Esophagus muscularis mucosa (tissue), 4 donors: ENCODE results near the gene ZFP92. TPM values are rescaled to one million over a fixed set of nuclear protein-coding genes. Genes with fewer than 3 reads are reported as not detected.
"Not testable (repeated sequence)": the region's sequence is repeated elsewhere in the genome, so short reads cannot be mapped to it uniquely, and the experiment has no call there.

Source experiments
- DNase-seq: peaks from one replicate; pipeline ENCODE4 v3.0.0-alpha.2; 2017; ENCODE audit errors: extremely low spot score
- H3K27ac ChIP-seq, 4 donors: fragments of 200-600 bp; sonication (generic); replicated peaks in 1 of 4; 1 replicate in 3 of 4; 2 replicates in 1 of 4; pipeline ENCODE4 v1.5.1; 2016 to 2019; ENCODE audit warnings: mild to moderate bottlenecking in 1 of 4
- H3K27me3 ChIP-seq, 4 donors: fragments of 200-600 bp; sonication (generic); one replicate each; pipeline versions ENCODE4 v1.5.1 to v1.6.0; 2016 to 2019
- H3K36me3 ChIP-seq, 4 donors: fragments of 200-600 bp; sonication (generic); one replicate each; pipeline ENCODE4 v1.5.1; 2016 to 2019
- H3K4me1 ChIP-seq, 4 donors: fragments of 200-600 bp; sonication (generic); one replicate each; pipeline ENCODE4 v1.5.1; 2016 to 2019
- H3K4me3 ChIP-seq, 4 donors: fragments of 200-600 bp; sonication (generic); 1 replicate in 2 of 4; 2 replicates in 2 of 4; pipeline ENCODE4 v1.5.1; 2016 to 2019; ENCODE audit warnings: mild to moderate bottlenecking in 4 of 4, moderate library complexity in 1 of 4
- H3K9me3 ChIP-seq, 4 donors: fragments of 200-600 bp; sonication (generic); 1 replicate in 3 of 4; 2 replicates in 1 of 4; pipeline ENCODE4 v1.5.1; 2016 to 2019
- EP300 ChIP-seq: sonication (generic); formaldehyde crosslinking; IDR thresholded peaks from one replicate; pipeline ENCODE4 v1.6.1; 2017; ENCODE audit warnings: antibody characterized with exemption
- POLR2A ChIP-seq: fragments of 450-650 bp; IDR thresholded peaks from one replicate; pipeline ENCODE4 v1.6.1; 2017; ENCODE audit warnings: antibody characterized with exemption, moderate library complexity, mild to moderate bottlenecking, low read depth
- POLR2AphosphoS5 ChIP-seq, 2 donors: sonication (generic); formaldehyde crosslinking; IDR thresholded peaks; one replicate each; pipeline ENCODE4 v1.6.1; 2017; ENCODE audit warnings: antibody characterized with exemption in 2 of 2
- WGBS: methylation state at CpG from one replicate; pipeline ENCODE4 v1.1.5; 2018; 5-methylcytosine and 5-hydroxymethylcytosine counted together
- intact Hi-C: fragments of 100-400 bp; cut with DNase I; formaldehyde crosslinking; loops from one replicate; pipeline ENCODE4 v1.15.1; 2023
- total RNA-seq, 4 donors: library from RNA; depleted of rRNA; stranded (reverse); fragments of >200 nt; gene quantifications; one replicate each; pipeline versions ENCODE4 v1.1.0 to v1.2.1, GENCODE V29; 2016
- TF ChIP-seq, protein P1 (sequence below), 3 experiments: fragments of 200-600 bp in 2 of 3; fragments of 450-650 bp in 1 of 3; sonication (generic) in 2 of 3; IDR thresholded peaks; one replicate each; pipeline ENCODE4 v1.5.1; 2017 to 2019; ENCODE audit warnings: antibody characterized with exemption in 3 of 3, mild to moderate bottlenecking in 2 of 3, moderate library complexity in 1 of 3

The ZFP92 gene
- total RNA-seq, 4 donors from 2014 or later = 1.2 to 3.2 (median 2.5) TPM

DNA sequence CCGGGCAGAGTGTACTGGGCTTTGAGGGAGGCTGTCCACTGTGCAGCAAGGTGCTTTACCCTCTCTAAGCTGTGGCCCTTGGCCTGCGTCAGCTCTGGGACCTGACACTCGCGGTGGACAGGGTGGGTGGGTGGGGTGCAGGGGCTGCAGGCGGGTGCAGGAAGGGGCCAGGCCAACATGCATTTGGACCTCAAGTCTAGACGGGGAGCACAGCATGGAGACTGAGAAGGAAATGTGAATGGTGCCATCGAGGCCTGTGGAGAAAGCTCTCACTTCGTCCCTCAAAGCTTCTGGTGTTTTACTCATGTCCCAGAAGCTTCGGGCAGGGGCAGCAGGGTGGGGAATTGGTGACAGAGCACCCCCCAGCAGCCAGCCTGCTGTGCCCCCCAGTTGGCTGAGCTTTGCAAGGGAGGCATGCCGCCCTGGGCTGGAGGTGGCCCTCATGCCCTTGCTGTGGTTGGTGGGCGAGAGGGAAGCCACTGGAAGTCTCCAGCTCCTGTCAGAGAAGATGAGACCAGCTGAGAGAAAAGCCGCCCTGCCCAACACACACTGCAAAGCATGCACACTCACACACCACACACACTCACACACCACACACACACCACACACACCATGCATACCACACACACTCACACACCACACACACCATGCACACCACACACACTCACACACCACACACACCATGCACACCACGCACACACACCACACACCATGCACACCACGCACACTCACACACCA, 22.4 kb upstream of the ZFP92 start:
- H3K4me1 ChIP-seq = no peaks in the 10 kb centered on the region
- H3K27me3 ChIP-seq = no peaks in the 10 kb centered on the region
- no peak for TF ChIP-seq EP300
- TF ChIP-seq POLR2AphosphoS5 (IDR thresholded peaks at IDR 0.05) = no peak
- TF ChIP-seq, protein P1, sequence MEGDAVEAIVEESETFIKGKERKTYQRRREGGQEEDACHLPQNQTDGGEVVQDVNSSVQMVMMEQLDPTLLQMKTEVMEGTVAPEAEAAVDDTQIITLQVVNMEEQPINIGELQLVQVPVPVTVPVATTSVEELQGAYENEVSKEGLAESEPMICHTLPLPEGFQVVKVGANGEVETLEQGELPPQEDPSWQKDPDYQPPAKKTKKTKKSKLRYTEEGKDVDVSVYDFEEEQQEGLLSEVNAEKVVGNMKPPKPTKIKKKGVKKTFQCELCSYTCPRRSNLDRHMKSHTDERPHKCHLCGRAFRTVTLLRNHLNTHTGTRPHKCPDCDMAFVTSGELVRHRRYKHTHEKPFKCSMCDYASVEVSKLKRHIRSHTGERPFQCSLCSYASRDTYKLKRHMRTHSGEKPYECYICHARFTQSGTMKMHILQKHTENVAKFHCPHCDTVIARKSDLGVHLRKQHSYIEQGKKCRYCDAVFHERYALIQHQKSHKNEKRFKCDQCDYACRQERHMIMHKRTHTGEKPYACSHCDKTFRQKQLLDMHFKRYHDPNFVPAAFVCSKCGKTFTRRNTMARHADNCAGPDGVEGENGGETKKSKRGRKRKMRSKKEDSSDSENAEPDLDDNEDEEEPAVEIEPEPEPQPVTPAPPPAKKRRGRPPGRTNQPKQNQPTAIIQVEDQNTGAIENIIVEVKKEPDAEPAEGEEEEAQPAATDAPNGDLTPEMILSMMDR (IDR thresholded peaks at IDR 0.05) = no peak
- TF ChIP-seq POLR2A = no peak
- WGBS = 88% methylated on average over 12 of the region's 14 CpGs
- no peaks in the 10 kb centered on the region for H3K9me3 ChIP-seq
- DNase-seq = no peak
- intact Hi-C loops = no loop called here
- H3K4me3 ChIP-seq = no peak overlapping the region
- no peak overlapping the region for H3K27ac ChIP-seq
- H3K36me3 ChIP-seq = no peaks in the 10 kb centered on the region

DNA sequence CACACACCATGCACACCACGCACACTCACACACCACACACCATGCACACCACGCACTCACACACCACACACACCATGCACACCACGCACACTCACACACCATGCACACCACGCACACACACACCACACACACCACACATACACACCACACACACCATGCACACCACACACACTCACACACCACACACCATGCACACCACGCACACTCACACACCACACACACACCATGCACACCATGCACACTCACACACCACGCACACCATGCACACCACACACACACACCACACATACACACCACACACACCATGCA, 21.9 kb upstream of the ZFP92 start:
- WGBS = 88% methylated on average over 6 of the region's 6 CpGs
- H3K36me3 ChIP-seq, H3K27ac ChIP-seq, H3K4me3 ChIP-seq, intact Hi-C loops, DNase-seq, H3K27me3 ChIP-seq, H3K9me3 ChIP-seq, H3K4me1 ChIP-seq: not testable (repeated sequence)

DNA sequence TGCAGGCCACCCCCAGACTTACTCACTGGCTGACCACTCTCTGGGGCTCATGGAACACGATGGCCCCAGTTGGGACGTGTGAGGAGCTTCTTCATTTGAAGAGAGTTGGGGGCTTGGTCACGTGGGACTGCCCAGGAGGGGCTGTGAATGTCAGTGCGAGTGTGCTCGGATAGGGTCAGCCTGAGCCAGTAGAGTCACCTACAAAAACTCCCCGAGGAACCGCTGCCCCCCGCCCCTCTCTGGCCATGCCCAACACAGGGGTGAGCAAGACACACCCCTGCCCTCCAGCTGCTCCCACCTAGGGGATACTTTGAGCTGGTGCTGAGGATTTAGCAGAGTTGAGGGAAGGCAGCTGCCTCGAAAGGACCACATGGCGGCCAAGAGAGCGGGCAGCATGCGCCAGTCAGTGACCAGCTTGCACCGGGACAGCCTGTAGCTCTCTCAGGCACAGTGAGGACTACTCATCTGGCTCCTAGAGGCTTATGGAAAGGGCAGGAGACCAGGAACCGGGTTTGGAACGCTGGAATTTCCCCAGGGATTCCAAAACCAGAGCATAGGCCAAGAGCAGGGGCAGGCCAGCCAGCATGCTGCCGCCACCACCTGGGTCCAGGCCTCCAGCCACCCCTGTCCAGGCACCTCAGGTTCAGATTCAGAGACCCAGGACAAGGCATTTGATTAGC, 18.5 kb upstream of the ZFP92 start:
- no peaks in the 10 kb centered on the region for H3K4me1 ChIP-seq
- intact Hi-C loops = no loop called here
- WGBS = 93% methylated on average over 13 of the region's 16 CpGs
- no peak overlapping the region for H3K27ac ChIP-seq
- DNase-seq = no peak
- H3K9me3 ChIP-seq = no peaks in the 10 kb centered on the region
- no peaks in the 10 kb centered on the region for H3K27me3 ChIP-seq
- H3K36me3 ChIP-seq = no peaks in the 10 kb centered on the region
- TF ChIP-seq EP300 = no peak
- no peak for TF ChIP-seq POLR2A
- TF ChIP-seq POLR2AphosphoS5 (IDR thresholded peaks at IDR 0.05) = no peak
- TF ChIP-seq, protein P1 (IDR thresholded peaks at IDR 0.05) = no peak
- no peak overlapping the region for H3K4me3 ChIP-seq

DNA sequence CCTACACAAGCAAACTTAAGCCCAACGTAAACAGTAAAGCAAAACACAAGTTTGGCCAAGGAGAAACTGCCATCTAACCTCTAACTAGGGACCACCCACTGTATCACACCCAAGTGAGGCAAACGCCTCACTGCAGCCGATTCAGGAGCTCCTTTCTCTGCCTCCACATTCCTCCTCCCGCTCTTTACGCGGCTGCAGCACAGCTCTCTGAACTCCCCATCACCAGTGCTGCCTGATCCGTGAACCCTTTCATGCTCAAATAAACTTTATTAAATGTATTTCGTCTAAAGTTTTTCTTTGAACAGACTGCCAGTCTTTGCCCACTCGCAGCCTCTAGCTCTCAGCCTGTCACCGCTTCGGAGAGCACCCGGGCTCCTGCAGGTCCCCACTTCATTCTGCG, 16.7 kb upstream of the ZFP92 start:
- intact Hi-C loops = no loop called here
- Histone ChIP-seq H3K27ac (no peak overlapping the region), H3K27me3 (no peaks in the 10 kb centered on the region), H3K36me3 (no peaks in the 10 kb centered on the region), H3K4me1 (no peaks in the 10 kb centered on the region), H3K9me3 (no peaks in the 10 kb centered on the region), H3K4me3 (no peak overlapping the region)
- 81% methylated on average over 13 of the region's 13 CpGs for WGBS
- TF ChIP-seq, protein P1 (IDR thresholded peaks at IDR 0.05) = no peak
- TF ChIP-seq EP300 = no peak
- no peak for TF ChIP-seq POLR2A
- TF ChIP-seq POLR2AphosphoS5 (IDR thresholded peaks at IDR 0.05) = no peak
- DNase-seq = no peak

DNA sequence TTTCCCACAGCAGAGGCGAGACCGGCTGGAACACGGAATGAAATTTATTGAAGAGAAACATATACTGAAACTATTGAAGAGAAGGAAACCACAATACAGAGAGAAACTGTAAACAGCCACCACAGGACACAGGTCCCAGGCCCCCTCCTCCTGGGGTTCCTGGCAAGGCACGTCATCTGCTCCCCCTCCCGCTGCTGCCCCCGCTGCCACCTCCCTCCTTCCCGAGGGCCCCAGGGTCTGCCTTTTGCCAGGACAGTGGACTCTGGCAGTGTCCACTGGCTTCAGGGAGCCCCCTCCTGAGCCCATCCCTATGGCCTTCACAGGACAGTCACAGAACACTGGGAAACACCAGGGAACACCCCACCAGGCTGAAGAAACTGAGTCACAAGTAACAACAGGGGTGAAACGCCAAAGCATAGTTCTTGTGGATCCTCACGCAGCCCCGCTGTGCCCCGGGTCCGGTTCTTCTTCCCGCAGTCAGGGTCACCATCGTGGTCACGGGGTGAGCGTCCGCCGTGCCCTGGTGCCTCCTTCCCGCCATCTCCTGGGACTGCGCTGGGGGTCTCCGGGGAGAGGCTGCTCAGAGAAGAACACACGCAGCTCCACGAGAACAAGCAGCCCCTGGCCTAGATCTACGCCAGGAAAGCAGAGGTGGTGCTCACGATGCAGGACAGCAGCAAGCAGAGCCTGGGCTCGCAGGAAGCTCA, 15.5 kb upstream of the ZFP92 start:
- H3K4me3 ChIP-seq = no peak overlapping the region
- H3K4me1 ChIP-seq = no peaks in the 10 kb centered on the region
- H3K27ac ChIP-seq = no peak overlapping the region
- intact Hi-C loops = no loop called here
- no peak for DNase-seq
- H3K36me3 ChIP-seq = no peaks in the 10 kb centered on the region
- H3K9me3 ChIP-seq = peaks cover 0 to 1% (median 0%) of the 10 kb centered on the region in 4 donors
- TF ChIP-seq POLR2AphosphoS5 (IDR thresholded peaks at IDR 0.05) = no peak
- TF ChIP-seq POLR2A = no peak
- TF ChIP-seq, protein P1 (IDR thresholded peaks at IDR 0.05) = no peak
- TF ChIP-seq EP300 = no peak
- H3K27me3 ChIP-seq = no peaks in the 10 kb centered on the region
- 93% methylated on average over 9 of the region's 26 CpGs for WGBS
